HG03439 (cell line): ENCODE measurements around the gene GPAM.
"Not testable (repeated sequence)": the region's sequence is repeated elsewhere in the genome, so short reads cannot be mapped to it uniquely, and the experiment has no call there.

Experiments
- ATAC-seq: cut with Tn5 transposase; IDR thresholded peaks from one replicate; pipeline ENCODE4 v1.9.1; 2021; ENCODE audit warnings: mild to moderate bottlenecking, moderate library complexity; ENCODE audit not compliant: unreplicated experiment

The GPAM gene

GRCh38 chr10:112136486-112137153, 46.9 kb downstream of the GPAM start:
- no peak for ATAC-seq

- no peak for ATAC-seq
These were observed 48.0 kb downstream of the GPAM start for GRCh38 chr10:112135604-112136003.

GRCh38 chr10:112132435-112132834, 51.1 kb downstream of the GPAM start:
- ATAC-seq, result no peak

DNA sequence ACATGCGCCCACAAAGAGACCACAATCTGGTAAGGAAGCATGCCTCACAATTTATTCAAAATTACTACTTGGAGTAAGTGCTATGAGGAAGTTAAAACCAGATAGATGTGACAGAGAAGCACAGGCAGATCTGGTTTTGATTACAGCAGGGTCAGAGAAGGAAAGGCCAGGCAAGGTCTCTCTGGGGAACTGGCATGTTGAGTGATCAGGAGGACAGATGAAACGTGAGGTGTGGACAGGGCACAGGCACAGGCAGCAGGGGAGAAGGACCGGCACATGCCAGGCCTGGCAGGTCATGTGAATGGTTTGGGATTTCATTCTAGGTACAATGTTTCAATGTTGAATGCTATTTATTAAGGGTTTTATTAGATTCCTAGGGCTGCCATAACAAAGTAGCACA, 51.6 kb downstream of the GPAM start:
- no peak for ATAC-seq

DNA sequence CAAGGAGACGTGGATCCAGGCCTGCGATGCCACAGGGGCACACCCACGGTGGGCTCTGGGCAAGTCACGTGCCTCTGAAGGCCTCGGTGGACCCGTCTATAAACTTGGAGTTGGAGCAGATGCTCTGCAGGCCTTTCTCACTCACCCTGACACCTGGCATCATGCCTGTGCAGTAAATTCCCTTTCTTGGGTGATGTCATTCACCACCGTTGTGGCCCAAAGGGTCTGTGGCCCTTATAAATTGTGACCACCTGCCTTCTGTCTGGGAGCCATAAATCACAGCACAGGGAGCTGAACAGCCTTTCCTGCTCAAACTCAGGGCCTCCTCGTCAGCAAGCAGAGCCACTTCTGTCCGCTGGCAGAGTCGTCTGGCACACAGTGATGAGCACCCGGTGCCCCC, 52.2 kb downstream of the GPAM start:
- ATAC-seq, result no peak

DNA sequence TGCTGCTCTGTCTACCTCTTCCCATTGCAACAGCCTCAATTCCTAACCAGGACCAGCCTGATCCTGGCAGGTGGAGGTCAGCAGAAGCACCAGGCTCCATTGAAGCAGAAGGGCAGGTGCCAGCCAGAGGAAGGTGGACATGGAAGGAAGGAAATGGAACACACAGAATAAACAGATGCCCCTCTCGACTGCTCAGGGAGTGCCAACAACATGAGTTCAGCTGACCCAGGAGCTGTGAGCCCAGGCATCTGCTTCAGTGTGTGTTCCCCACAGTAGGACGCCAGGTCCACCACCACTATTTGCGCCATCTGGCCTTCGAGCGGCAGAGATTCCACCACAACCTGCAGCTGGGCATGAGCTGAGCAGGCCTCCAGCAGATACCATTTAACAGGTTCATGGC, 56.7 kb downstream of the GPAM start:
- ATAC-seq, result no peak

- ATAC-seq, result no peak
These were observed 57.4 kb downstream of the GPAM start for GRCh38 chr10:112126172-112126571.

GRCh38 chr10:112124866-112125265, 58.7 kb downstream of the GPAM start:
- no peak for ATAC-seq

- ATAC-seq, result no peak
These were observed 60.7 kb downstream of the GPAM start for GRCh38 chr10:112122827-112123226.

- ATAC-seq, result no peak
These were observed 63.1 kb downstream of the GPAM start for GRCh38 chr10:112120491-112120890.

GRCh38 chr10:112115781-112116385, 67.7 kb downstream of the GPAM start:
- ATAC-seq, result peak; percentile 64

DNA sequence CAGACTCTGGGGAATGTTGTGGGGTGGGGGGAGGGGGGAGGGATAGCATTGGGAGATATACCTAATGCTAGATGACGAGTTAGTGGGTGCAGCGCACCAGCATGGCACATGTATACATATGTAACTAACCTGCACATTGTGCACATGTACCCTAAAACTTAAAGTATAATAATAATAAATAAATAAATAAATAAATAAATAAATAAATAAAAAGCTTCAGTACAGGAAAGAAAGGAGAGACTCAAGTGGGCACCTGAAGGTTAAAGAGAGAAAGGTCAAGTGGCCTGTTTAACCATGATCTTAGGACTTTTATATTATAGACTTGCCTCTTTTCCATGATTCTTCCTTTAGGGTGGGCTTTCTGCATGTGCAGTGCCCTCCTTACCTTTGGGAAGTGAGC, 73.8 kb downstream of the GPAM start:
- ATAC-seq, result not testable (repeated sequence)
